BLaER1 (cell line): Measurements from ENCODE around the gene B4GALT2.

Experiments
- H3K27ac ChIP-seq: shearing (Covaris generic); formaldehyde crosslinking; 2 replicates; pipeline ENCODE4 v1.8.1; 2022
- H3K27me3 ChIP-seq: shearing (Covaris generic); formaldehyde crosslinking; 2 replicates; pipeline ENCODE4 v1.8.1; 2022
- H3K36me3 ChIP-seq: shearing (Covaris generic); formaldehyde crosslinking; 2 replicates; pipeline ENCODE4 v1.8.1; 2022
- H3K4me1 ChIP-seq: shearing (Covaris generic); formaldehyde crosslinking; 2 replicates; pipeline ENCODE4 v1.8.1; 2022
- H3K4me2 ChIP-seq: shearing (Covaris generic); formaldehyde crosslinking; 2 replicates; pipeline ENCODE4 v1.8.1; 2022
- H3K4me3 ChIP-seq: shearing (Covaris generic); formaldehyde crosslinking; 2 replicates; pipeline ENCODE4 v1.8.1; 2022
- H3K9ac ChIP-seq: shearing (Covaris generic); formaldehyde crosslinking; 2 replicates; pipeline ENCODE4 v1.8.1; 2022
- H3K9me3 ChIP-seq: shearing (Covaris generic); formaldehyde crosslinking; 2 replicates; pipeline ENCODE4 v1.8.1; 2022
- H4K20me1 ChIP-seq: shearing (Covaris generic); formaldehyde crosslinking; 2 replicates; pipeline ENCODE4 v1.8.1; 2022
- Cebpa-rat ChIP-seq: shearing (Covaris generic); IDR thresholded peaks from 2 replicates; pipeline ENCODE4 v1.8.1; 2022

Gene B4GALT2

DNA sequence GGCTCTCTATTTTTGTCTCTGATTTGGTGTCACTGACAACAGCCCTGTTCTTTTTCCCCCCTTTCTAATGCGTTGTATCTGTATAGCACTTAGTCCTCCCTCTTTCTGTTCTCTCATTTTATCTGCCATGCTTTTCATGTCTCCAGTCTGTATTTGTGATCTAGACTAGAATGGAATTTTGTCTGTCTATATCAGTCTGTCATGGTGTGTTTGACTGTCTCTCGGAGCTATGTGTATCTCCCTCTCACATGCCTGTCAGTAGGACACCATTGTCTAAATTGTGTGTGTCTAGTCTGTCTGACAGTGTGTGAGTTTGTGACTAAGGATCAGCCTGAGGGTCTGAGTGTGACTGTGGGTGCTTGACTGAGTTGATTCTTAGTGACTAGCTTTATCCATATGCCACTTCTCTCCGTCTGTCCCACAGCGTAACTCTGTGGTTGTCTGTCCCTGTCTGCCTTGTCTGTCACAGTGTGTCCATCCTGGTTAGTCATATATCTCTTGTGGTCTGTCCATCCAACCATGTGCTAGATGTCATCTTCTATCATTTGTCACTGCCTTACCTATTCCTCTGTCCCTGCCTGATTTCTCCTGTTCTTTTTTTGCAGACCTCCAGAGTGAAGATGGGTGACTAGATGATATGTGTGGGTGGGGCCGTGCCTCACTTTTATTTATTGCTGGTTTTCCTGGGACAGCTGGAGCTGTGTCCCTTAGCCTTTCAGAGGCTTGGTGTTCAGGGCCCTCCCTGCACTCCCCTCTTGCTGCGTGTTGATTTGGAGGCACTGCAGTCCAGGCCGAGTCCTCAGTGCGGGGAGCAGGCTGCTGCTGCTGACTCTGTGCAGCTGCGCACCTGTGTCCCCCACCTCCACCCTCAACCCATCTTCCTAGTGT, 1.4 kb upstream of the B4GALT2 start:
- Histone ChIP-seq H3K9ac (peak overlapping the region; percentile 96), H3K9me3 (no peaks in the 10 kb centered on the region), H3K27me3 (no peaks in the 10 kb centered on the region), H3K4me2 (peak overlapping the region; percentile 94), H3K36me3 (peaks cover 53% of the 10 kb centered on the region), H3K27ac (no peak overlapping the region), H3K4me1 (peaks cover 62% of the 10 kb centered on the region), H4K20me1 (peaks cover 63% of the 10 kb centered on the region), H3K4me3 (peak overlapping the region; percentile 86; the same call in 1 of the 2 replicates)
- no peak for TF ChIP-seq Cebpa-rat

DNA sequence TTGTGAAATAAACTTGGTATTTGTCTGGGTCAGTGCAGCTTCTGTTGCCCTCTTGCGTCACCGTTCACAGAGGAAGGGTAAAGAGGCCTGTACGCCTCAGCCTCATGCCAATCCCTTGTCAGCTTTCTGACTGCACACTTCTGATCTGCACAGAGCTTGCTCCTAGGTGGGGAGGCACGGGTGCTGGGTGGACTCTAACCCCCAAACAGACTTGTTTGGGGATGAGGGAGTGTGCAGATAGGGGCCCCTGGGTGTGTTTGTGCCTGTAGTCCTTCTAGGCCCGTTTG, 803 bp upstream of the B4GALT2 start:
- H3K9me3 ChIP-seq = no peaks in the 10 kb centered on the region
- H3K4me2 ChIP-seq = peak overlapping the region; percentile 94
- H3K27ac ChIP-seq = peak overlapping the region; percentile 93; the same call in 1 of the 2 replicates
- no peaks in the 10 kb centered on the region for H3K27me3 ChIP-seq
- peaks cover 53% of the 10 kb centered on the region for H3K36me3 ChIP-seq
- H3K4me3 ChIP-seq = peak overlapping the region; percentile 86
- no peak for TF ChIP-seq Cebpa-rat
- peak overlapping the region; percentile 90 for H3K9ac ChIP-seq
- H3K4me1 ChIP-seq = peaks cover 62% of the 10 kb centered on the region
- peaks cover 69% of the 10 kb centered on the region for H4K20me1 ChIP-seq

DNA sequence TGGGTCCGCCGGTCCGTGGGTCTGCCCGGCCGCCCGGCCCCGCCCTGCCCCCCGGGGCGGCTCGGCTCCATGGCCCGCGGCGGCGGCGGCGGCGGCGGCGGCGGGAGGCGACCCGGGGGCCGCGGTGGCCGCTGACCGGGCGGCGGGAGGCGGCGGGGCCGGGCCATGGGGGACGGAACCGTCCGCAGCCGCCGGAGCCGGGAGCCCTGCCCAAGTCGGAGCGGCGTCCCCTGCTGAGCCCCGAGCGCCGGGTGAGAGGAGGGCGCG, 184 bp downstream of the B4GALT2 start:
- peaks cover 58% of the 10 kb centered on the region for H3K36me3 ChIP-seq
- peak overlapping the region; percentile 90 for H3K9ac ChIP-seq
- H3K4me1 ChIP-seq = peaks cover 59% of the 10 kb centered on the region
- H4K20me1 ChIP-seq = peaks cover 79% of the 10 kb centered on the region
- no peaks in the 10 kb centered on the region for H3K27me3 ChIP-seq
- peak overlapping the region; percentile 94 for H3K4me2 ChIP-seq
- no peak for TF ChIP-seq Cebpa-rat
- H3K27ac ChIP-seq = peak overlapping the region; percentile 93
- peak overlapping the region; percentile 86 for H3K4me3 ChIP-seq
- H3K9me3 ChIP-seq = no peaks in the 10 kb centered on the region

DNA sequence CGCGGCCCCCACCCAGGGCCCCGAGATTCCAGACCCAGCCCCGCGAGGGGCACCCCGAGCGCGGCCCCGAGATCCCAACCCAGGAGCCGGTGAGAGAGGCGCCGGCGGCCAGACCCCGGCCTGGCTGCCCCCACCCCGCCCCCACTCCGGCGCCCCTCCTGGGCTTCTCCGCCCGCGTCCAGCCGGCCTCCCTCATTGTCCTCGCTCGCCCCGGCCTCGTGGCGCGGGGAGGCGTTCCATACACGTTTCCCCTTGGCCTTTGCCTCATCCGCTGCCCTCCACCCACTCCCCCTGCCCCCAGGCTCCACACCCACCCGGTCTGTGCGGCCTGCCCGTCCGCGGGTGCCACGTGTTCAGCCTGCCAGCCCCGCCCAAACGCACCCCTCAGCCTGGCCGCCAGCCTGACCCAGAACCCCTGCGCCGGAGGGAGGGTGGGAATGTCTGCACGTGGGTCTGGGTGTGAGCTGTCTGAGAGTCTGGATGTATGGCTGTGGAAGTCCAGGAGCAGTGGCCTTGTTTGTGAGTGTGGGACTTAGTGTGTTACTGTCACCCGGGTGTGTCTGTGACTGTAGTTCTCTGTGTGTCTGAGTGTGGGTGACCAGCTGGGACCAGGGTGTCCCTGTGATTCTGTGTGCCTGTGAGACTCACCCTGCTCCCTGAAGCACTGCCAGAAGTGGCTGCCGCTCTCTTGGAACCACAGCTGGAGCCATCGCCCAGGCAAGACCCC, 681 bp downstream of the B4GALT2 start:
- Histone ChIP-seq H3K27me3 (no peaks in the 10 kb centered on the region), H3K27ac (peak overlapping the region; percentile 93), H3K9me3 (no peaks in the 10 kb centered on the region), H4K20me1 (peaks cover 84% of the 10 kb centered on the region), H3K4me1 (peaks cover 57% of the 10 kb centered on the region), H3K4me2 (peak overlapping the region; percentile 94), H3K36me3 (peaks cover 63% of the 10 kb centered on the region), H3K4me3 (peak overlapping the region; percentile 86), H3K9ac (peak overlapping the region; percentile 90)
- no peak for TF ChIP-seq Cebpa-rat

DNA sequence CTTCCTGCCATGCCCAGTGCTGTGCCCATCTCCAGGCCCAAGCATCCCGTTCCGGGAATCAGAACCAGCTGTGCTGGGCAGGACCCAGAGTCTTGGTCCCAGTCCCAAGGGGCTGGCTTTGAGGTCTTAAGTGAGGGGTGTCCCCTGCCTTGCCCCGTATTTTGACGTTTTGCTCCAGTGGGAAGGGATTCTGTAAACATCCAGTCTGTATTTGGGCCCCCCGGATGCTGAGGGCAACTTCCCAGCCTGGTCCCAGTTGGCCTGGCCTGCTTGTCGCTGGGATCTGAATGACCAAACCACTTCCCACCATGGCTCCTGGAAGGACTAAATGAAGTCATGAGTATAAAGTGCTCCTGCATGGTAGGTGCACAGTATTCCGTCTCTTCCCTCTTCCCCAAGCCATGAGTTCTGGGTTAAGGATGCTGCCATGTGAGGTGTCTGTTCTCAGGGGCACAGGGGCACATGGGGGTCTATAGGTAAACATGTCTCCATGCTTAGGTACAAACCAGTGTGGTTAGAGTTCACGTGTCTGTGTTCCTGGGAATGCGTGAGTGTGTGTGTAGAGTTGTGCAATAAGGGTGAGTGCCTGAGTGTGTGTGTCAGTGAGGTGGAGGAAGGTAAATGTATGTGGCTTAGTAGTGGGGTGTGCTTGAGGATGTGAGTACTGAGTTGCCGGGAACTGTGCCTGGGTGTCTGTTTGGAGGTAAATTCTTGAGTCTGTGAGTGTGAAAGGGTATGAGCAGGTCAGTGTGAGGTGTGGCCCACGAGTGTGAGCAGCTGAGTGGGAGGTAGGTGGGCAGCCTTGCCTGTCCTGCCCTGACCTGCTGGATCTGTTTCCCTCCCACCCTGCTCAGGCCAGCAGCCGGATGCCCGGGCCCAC, 1.5 kb downstream of the B4GALT2 start:
- Histone ChIP-seq H3K4me1 (peaks cover 57% of the 10 kb centered on the region), H3K4me2 (peak overlapping the region; percentile 94), H3K27me3 (no peaks in the 10 kb centered on the region), H3K27ac (peak overlapping the region; percentile 93), H3K4me3 (peak overlapping the region; percentile 86), H3K9me3 (no peaks in the 10 kb centered on the region), H3K36me3 (peaks cover 70% of the 10 kb centered on the region), H3K9ac (peak overlapping the region; percentile 90), H4K20me1 (peaks cover 81% of the 10 kb centered on the region)
- peak; percentile 37; the same call in 1 of the 2 replicates for TF ChIP-seq Cebpa-rat

DNA sequence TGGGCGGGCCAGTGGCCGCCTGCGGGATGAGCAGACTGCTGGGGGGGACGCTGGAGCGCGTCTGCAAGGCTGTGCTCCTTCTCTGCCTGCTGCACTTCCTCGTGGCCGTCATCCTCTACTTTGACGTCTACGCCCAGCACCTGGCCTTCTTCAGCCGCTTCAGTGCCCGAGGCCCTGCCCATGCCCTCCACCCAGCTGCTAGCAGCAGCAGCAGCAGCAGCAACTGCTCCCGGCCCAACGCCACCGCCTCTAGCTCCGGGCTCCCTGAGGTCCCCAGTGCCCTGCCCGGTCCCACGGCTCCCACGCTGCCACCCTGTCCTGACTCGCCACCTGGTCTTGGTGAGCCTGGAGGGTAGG, 2.1 kb downstream of the B4GALT2 start:
- peaks cover 53% of the 10 kb centered on the region for H3K4me1 ChIP-seq
- no peak for TF ChIP-seq Cebpa-rat
- H3K4me2 ChIP-seq = peak overlapping the region; percentile 94
- H3K9me3 ChIP-seq = no peaks in the 10 kb centered on the region
- H4K20me1 ChIP-seq = peaks cover 75% of the 10 kb centered on the region
- H3K36me3 ChIP-seq = peaks cover 75% of the 10 kb centered on the region
- peak overlapping the region; percentile 86; the same call in 1 of the 2 replicates for H3K4me3 ChIP-seq
- H3K27me3 ChIP-seq = no peaks in the 10 kb centered on the region
- H3K27ac ChIP-seq = no peak overlapping the region
- H3K9ac ChIP-seq = peak overlapping the region; percentile 90

DNA sequence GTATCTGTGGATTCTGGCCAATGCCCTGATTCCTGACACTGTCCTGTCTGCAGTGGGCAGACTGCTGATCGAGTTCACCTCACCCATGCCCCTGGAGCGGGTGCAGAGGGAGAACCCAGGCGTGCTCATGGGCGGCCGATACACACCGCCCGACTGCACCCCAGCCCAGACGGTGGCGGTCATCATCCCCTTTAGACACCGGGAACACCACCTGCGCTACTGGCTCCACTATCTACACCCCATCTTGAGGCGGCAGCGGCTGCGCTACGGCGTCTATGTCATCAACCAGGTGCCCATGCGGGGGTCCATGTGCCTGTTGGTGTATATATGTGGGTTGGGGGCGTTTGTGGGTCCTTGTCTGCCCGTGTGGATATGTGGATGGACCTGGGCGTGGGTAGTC, 2.6 kb downstream of the B4GALT2 start:
- Histone ChIP-seq H3K4me3 (no peak overlapping the region), H3K4me1 (peaks cover 48% of the 10 kb centered on the region), H3K27me3 (no peaks in the 10 kb centered on the region), H3K4me2 (peak overlapping the region; percentile 94), H3K27ac (no peak overlapping the region), H3K9ac (no peak overlapping the region), H4K20me1 (peaks cover 70% of the 10 kb centered on the region), H3K36me3 (peaks cover 75% of the 10 kb centered on the region), H3K9me3 (no peaks in the 10 kb centered on the region)
- no peak for TF ChIP-seq Cebpa-rat

DNA sequence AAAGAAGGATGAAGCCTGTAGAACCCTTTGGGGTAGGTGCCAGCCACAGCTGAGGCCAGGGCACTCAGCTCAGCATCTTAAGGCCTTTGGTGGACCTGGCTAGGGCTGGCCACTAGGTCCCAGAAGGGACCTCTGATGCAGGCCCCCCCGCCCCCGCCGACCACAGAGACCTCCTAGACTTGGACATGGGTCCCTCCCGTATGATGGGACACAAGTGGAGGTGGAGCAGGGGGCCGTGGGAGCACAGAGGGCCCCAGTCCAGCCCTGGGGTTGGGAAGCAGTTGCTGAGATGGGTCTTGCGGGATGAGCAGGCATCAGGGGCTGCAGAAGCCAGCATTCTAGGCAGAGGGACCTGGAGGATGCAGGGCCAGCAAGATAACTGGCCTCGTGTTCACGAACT, 3.2 kb downstream of the B4GALT2 start:
- peaks cover 42% of the 10 kb centered on the region for H3K4me1 ChIP-seq
- peak overlapping the region; percentile 94; the same call in 1 of the 2 replicates for H3K4me2 ChIP-seq
- H3K9ac ChIP-seq = no peak overlapping the region
- peaks cover 64% of the 10 kb centered on the region for H4K20me1 ChIP-seq
- no peaks in the 10 kb centered on the region for H3K9me3 ChIP-seq
- no peaks in the 10 kb centered on the region for H3K27me3 ChIP-seq
- H3K27ac ChIP-seq = no peak overlapping the region
- H3K36me3 ChIP-seq = peaks cover 75% of the 10 kb centered on the region
- H3K4me3 ChIP-seq = no peak overlapping the region
- no peak for TF ChIP-seq Cebpa-rat

DNA sequence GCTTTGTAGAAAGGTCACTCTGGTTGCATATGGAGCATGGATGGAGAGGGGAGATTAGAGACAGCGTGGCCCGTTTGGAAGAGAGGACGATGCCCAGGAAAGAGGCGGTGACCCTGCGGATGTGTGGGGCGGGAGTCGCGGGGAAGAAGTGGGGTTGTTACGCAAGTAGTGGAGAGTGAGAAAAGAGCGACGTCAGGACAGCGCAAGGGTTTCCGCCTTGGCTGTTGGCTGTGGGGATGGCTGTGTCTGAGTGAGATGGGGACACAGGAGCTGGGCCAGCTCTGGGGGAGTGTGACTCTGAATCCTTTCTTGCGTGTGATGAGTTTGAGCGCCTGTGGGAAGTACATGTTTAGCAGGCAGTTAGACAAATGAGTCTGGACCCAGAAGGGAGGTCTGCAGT, 3.8 kb downstream of the B4GALT2 start:
- Histone ChIP-seq H3K27me3 (no peaks in the 10 kb centered on the region), H3K4me2 (no peak overlapping the region), H3K9me3 (no peaks in the 10 kb centered on the region), H3K4me1 (peaks cover 36% of the 10 kb centered on the region), H4K20me1 (peaks cover 58% of the 10 kb centered on the region), H3K36me3 (peaks cover 73% of the 10 kb centered on the region), H3K27ac (no peak overlapping the region), H3K9ac (no peak overlapping the region), H3K4me3 (no peak overlapping the region)
- no peak for TF ChIP-seq Cebpa-rat
